Ovary (tissue), 3 donors: ENCODE data around the gene NPAS3.

Experiments
- CTCF ChIP-seq, 3 donors: fragments of 450-650 bp in 2 of 3; fragments of 200-600 bp in 1 of 3; IDR thresholded peaks; one replicate each; pipeline versions ENCODE4 v1.5.1 to v1.8.0; 2016 to 2022; ENCODE audit warnings: antibody characterized with exemption in 3 of 3, mild to moderate bottlenecking in 1 of 3
- POLR2A ChIP-seq: fragments of 450-650 bp; IDR thresholded peaks from one replicate; pipeline ENCODE4 v1.6.1; 2017; ENCODE audit warnings: antibody characterized with exemption, mild to moderate bottlenecking, moderate library complexity
- donor health status: DM: no; HTN: no; CAD: no.

GRCh38 chr14:33802737-33803136 is 864.1 kb downstream of the NPAS3 start:
- TF ChIP-seq CTCF (IDR thresholded peaks at IDR 0.05) (no peak), POLR2A (no peak)
